HG03432 (cell line): ENCODE data around the gene HINT1.
"Not testable (repeated sequence)": the region's sequence is repeated elsewhere in the genome, so short reads cannot be mapped to it uniquely, and the experiment has no call there.

Source experiments
- ATAC-seq: cut with Tn5 transposase; IDR thresholded peaks from one replicate; pipeline ENCODE4 v1.9.1; 2021; ENCODE audit warnings: mild to moderate bottlenecking, moderate library complexity; ENCODE audit not compliant: unreplicated experiment

The HINT1 gene

DNA sequence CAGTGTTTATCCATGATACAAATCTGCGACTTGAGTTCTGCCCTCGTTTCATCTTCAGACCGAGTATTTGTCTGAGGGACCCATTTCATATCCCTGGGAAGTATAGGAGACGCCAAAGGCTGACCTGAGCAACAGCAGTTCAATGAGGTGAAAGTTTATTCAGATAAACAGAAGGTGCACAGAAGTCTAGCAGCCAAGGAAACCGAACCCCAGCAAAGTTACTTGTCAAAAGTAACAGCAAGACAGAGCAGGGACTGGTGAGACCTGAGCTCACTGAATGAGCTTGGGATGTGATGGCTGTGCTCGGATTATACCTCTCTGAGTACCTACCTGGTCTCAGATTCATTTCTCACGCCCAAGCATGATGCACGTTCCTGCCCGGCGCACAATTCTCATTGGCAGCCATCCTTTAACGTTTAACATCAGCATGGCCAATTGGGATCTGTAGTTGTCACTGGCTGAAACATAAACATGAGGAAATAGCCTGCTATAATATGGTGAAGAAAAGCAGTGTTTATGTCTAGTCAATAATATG lies 6.3 kb upstream of the HINT1 start:
- ATAC-seq: no peak

- ATAC-seq: peak; percentile 98
Measured at GRCh38 chr5:131170540-131171275, 5.7 kb upstream of the HINT1 start, which contains the start of gene LYRM7. TSS of gene LYRM7 (plus strand) at chr5:131170944. CDS start at chr5:131171021, 77 bp downstream.

- ATAC-seq: no peak
Measured at GRCh38 chr5:131169810-131170539, 4.9 kb upstream of the HINT1 start.

DNA sequence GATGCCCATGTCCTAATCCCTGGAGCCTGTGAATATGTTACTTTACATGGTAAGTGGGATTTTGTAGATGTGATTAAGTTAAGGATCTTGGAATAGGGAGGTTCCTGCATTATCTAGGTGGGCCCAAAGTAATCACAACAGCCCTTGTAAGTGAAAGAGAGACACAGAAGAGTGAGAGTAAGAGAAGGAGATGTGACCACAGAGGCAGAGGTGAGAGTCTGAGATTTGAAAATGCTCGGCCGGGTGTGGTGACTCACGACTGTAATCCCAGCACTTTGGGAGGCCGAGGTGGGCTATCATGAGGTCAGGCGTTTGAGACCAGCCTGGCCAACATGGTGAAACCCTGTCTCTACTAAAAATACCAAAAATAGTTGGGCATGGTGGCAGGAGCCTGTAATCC lies 2.6 kb upstream of the HINT1 start:
- no peak for ATAC-seq

- peak; percentile 78 for ATAC-seq
Measured at GRCh38 chr5:131164191-131165118, 601 bp downstream of the HINT1 start.

GRCh38 chr5:131163276-131164119 lies 1.6 kb downstream of the HINT1 start:
- ATAC-seq: no peak

DNA sequence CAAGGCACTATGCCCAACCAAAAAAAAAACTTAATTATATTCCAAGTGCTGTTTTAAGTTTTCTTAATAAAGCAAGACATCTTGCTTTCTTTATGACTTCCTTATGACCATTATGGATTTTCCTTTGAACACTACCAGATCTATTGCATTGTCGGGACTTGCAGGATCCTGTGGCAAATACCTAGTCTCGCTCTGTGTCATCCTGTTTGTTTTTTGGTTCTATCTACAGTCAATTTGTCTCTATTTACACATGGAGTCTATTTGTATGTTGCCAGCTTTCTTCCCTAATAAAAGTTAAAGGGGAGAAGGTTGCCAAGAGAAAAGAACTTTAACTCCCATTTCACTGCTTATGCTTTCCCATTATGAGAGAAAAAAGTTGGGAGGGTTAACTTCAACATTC lies 4.9 kb downstream of the HINT1 start:
- no peak for ATAC-seq

GRCh38 chr5:131156957-131157356 lies 8.1 kb downstream of the HINT1 start:
- ATAC-seq: no peak

GRCh38 chr5:131156385-131156784 lies 8.7 kb downstream of the HINT1 start:
- ATAC-seq: no peak

GRCh38 chr5:131151216-131151615 lies 13.8 kb downstream of the HINT1 start:
- no peak for ATAC-seq

DNA sequence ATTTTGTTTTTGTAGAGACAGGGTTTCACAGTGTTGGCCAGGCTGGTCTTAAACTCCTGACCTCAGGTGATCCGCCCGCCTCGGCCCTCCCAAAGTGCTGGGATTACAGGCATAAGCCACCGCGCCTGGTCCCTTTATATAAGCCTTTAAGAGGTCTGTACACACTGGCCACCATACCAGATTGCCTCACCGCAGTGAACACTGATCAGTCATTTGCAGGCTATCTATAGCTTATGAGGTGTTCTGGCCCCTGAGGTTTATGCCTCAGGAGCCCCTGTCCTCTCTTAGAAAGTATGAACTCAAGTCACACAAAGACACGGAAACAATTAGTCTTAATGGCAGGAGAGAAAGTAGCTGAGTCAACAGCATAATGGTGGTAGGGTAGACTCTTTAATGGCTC lies 14.6 kb downstream of the HINT1 start:
- ATAC-seq: no peak

DNA sequence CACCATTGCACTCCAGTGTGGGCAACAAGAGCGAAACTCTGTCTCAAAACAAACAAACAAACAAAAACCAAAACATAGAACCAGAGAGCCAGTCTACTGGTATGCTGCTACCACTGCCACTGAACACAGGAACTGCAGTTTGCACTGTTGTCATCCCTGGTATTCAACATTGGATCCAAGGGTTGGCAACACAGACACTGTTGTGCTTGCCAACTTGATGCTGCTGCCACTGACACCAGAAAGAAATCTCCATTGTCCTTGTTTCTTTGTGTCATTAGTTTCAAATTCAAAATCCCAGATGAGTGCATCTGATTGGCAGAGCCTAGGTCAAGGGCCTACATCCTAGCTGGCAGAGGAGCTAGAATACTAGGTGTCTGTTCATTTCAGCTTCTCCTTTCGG lies 16.2 kb downstream of the HINT1 start:
- ATAC-seq: no peak

- ATAC-seq: no peak
Measured at GRCh38 chr5:131147258-131147657, 17.8 kb downstream of the HINT1 start.

GRCh38 chr5:131142970-131143617 lies 22.0 kb downstream of the HINT1 start:
- no peak for ATAC-seq

DNA sequence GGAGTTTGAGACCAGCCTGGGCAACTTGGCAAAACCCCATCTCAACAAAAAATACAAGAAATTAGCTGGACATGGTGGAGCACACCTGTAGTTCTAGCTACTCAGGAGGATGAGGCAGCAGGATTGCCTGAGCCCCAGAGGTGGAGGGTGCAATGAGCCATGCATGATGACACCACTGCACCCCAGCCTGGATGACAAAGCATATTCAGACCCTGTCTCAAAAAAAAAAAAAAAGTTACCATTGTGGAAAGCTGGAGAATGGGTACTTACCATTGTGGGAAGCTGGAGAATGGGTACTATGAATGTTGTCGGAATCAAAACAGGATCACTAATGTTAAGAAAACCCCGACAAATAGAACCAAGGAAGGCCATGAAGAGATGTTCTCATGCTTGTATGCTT lies 25.7 kb downstream of the HINT1 start:
- no peak for ATAC-seq

GRCh38 chr5:131138406-131138805 lies 26.6 kb downstream of the HINT1 start:
- ATAC-seq: not testable (repeated sequence)

GRCh38 chr5:131133091-131133490 lies 32.0 kb downstream of the HINT1 start:
- ATAC-seq: not testable (repeated sequence)

DNA sequence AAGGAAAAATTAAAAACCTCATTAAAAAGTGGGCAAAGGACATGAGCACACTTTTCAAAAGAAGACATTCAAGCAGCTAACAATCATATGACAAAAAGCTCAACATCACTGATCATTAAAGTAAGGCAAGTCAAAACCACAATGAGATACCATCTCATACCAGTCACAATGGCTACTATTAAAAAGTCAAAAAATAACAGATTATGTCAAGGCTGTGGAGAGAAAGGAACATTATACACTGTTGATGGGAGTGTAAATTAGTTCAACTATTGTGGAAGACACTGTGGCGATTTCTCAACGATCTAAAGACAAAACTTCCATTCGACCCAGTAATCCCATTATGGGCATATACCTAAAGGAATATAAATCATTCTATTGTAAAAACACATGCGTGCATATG lies 35.8 kb downstream of the HINT1 start:
- ATAC-seq: no peak

GRCh38 chr5:131127244-131127643 lies 37.8 kb downstream of the HINT1 start:
- not testable (repeated sequence) for ATAC-seq

GRCh38 chr5:131114754-131115153 lies 50.3 kb downstream of the HINT1 start:
- no peak for ATAC-seq
